HCT116 (cell line): Measurements from ENCODE around the gene C1QB.

Experiments
- CTCF ChIP-seq, 3 experiments: fragments of 200-600 bp in 1 of 3; sonication (generic) in 1 of 3; IDR thresholded peaks in 2 of 3; conservative IDR thresholded peaks in 1 of 3; 2 replicates each; pipeline ENCODE4 v1.5.1; 2012 to 2017; ENCODE audit warnings: low read depth in 2 of 3, low read length in 2 of 3, antibody characterized with exemption in 1 of 3, borderline replicate concordance in 1 of 3, control low read depth in 1 of 3, mild to moderate bottlenecking in 1 of 3, mixed read lengths in 1 of 3, mixed run types in 1 of 3, moderate library complexity in 1 of 3; ENCODE audit not compliant: insufficient read depth in 1 of 3
- EZH2 ChIP-seq: fragments of 200-600 bp; sonication (generic); IDR thresholded peaks from 2 replicates; pipeline ENCODE4 v1.6.1; 2017; ENCODE audit warnings: antibody characterized with exemption, mixed run types
- EZH2phosphoT487 ChIP-seq: fragments of 200-600 bp; IDR thresholded peaks from 2 replicates; pipeline ENCODE4 v1.6.1; 2018; ENCODE audit warnings: antibody characterized with exemption, borderline replicate concordance
- MAX ChIP-seq: IDR thresholded peaks from 2 replicates; pipeline ENCODE4 v1.6.1; 2012
- POLR2A ChIP-seq: IDR thresholded peaks from 2 replicates; pipeline ENCODE4 v1.7.0; 2011; ENCODE audit warnings: borderline replicate concordance; ENCODE audit not compliant: insufficient read depth, insufficient read length; ENCODE audit errors: extremely low read depth
- POLR2AphosphoS5 ChIP-seq: IDR thresholded peaks from 2 replicates; pipeline ENCODE4 v1.6.1; 2011; ENCODE audit warnings: mild to moderate bottlenecking, low read depth, low read length, moderate library complexity
- RAD21 ChIP-seq: IDR thresholded peaks from 2 replicates; pipeline ENCODE4 v1.6.1; 2012; ENCODE audit warnings: low read depth, mild to moderate bottlenecking
- REST ChIP-seq: IDR thresholded peaks from 2 replicates; pipeline ENCODE4 v1.6.1; 2012; ENCODE audit warnings: low read depth
- ZNF274 ChIP-seq: fragments of 200-500 bp; sonication (Bioruptor generic); IDR thresholded peaks from 2 replicates; pipeline ENCODE4 v1.6.1; 2014; ENCODE audit warnings: mild to moderate bottlenecking, low read depth, low read length, inconsistent platforms

DNA sequence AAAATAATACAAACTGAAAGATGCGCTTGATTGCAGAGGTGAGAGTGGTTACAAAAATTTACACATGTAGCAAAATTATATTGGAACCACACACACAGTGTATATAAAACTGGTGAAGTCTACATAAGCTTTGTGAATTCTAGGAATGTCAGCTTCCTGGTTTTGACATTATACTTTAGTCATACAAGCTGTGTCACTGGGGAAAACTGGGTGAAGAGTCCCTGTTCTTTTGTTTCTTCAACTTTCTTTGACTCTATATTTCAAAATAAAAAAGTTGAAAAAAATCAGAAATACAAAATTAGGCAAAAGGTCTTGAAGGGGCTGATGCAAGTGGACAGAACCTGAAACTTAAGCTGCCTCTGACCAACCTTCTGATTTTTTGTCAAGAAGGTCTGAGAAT, 6.7 kb upstream of the C1QB start:
- no peak for TF ChIP-seq CTCF (IDR thresholded peaks at IDR 0.05 in 2 of 3, conservative IDR thresholded peaks at IDR 0.05 in 1 of 3; ENCODE audit: borderline replicate concordance in 1 of 3, insufficient read depth in 1 of 3, low read depth in 2 of 3, low read length in 2 of 3)
- TF ChIP-seq REST: no peak
- TF ChIP-seq RAD21: no peak
- no peak for TF ChIP-seq POLR2AphosphoS5
- no peak for TF ChIP-seq POLR2A
- TF ChIP-seq EZH2: no peak
- no peak for TF ChIP-seq ZNF274
- TF ChIP-seq EZH2phosphoT487: no peak
- TF ChIP-seq MAX: no peak
